C1 segment of cervical spinal cord (tissue), 14 donors: ENCODE results near the gene NOC2L.
A peak's percentile ranks its signal among the peaks of the same experiment; 100 is the strongest.
"Not testable (repeated sequence)": the region's sequence is repeated elsewhere in the genome, so short reads cannot be mapped to it uniquely, and the experiment has no call there.

Source experiments
- DNase-seq, 14 donors: peaks; one replicate each; lab custom pipeline; 2025; lab: John Stamatoyannopoulos, UW

Gene NOC2L

DNA sequence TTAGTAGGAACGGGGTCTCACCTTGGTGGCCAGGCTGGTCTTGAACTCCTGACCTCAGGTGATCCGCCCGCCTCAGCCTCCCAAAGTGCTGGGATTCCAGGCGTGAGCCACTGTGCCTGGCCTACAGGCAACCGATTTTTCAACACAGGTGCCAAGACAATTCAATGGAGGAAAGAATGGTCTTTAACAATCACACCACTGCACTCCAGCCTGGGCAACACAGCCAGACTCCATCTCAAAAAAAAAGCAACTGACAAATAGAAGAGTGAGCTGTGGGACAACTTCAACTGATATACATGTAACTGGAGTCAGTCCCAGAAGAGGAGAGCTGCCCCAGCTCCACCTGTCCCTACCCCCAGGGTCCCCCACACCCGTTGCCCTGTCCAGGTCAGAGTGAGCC, 35.5 kb upstream of the NOC2L start:
- DNase-seq: not testable (repeated sequence)

DNA sequence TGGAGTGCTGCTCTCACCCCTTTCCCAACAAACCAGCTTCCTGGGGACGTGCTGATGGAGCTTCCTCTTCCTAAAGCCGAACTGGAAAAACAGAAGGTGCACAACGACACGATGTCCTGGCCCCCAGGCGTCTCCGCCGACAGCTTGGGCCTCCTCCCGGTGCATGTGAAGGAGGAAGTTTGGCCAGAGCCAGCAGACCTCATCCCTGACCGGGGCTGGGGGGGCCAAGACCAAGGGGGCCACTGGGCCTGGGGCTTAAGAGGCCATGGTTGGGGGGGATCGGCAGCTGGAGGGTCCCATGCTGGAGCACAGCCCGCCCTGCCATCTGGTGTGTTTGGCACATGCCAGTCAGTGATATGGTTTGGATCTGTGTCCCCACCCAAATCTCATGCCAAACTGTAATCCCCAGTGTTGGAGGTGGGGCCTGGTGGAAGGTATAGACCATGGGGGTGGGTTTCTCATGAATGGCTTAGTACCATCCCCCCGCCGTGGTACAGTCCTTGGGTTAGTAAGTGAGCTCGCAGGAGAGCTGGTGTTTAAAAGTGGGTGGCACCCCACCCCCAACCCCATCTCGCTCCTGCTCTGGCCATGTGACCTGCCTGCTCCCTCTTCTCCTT, 34.4 kb upstream of the NOC2L start:
- no peak for DNase-seq

DNA sequence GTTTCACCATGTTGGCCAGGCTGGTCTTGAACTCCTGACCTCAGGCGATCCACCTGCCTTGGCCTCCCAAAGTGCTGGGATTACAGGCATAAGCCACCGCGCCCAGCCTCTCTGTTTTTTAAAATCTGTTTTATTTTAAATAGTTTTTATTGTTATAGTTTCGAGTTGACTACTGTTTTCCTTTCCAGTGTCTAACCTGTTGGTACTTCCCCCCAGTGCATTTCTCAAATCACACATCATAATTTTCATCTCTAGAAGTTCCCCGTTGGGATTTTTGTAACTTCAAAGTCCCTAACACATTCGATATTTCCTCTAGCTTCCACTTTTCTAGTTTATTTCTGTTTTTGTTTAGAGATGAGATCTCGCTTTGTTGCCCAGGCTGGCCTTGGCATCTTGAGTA, 33.3 kb upstream of the NOC2L start:
- no peak for DNase-seq

DNA sequence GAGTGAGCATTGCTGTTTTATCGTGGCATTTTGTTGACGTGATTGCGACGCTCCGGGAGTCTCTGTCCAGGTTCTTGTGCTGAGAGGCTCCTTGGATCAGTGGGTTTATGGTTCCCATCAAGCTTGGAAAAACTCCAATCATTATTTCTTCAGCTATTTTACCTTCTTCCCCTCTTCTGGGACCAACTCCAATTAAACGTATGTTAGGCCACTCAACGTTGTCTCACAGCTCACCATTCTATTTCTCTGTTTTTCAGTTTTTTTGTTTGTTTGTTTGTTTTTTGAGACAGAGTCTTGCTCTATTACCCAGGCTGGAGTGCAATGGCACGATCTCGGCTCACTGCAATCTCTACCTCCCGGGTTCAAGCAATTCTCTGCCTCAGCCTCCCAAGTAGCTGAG, 32.8 kb upstream of the NOC2L start:
- no peak for DNase-seq

DNA sequence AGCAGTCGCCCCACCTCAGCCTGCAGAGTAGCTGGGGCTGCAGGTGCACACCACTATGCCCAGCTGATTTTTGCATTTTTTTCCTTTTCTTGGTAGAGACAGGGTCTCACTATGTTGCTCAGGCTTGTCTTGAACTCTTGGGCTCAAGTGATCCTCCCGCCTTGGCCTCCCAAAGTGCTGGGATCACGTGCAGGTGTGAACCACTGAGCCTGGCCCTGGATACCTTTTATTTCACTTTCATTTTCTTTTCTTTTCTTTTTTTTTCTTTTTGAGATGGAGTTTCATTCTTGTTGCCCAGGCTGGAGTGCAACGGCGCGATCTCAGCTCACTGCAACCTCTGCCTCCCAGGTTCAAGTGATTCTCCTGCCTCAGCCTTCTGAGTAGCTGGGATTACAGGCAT, 32.2 kb upstream of the NOC2L start:
- DNase-seq: not testable (repeated sequence)

DNA sequence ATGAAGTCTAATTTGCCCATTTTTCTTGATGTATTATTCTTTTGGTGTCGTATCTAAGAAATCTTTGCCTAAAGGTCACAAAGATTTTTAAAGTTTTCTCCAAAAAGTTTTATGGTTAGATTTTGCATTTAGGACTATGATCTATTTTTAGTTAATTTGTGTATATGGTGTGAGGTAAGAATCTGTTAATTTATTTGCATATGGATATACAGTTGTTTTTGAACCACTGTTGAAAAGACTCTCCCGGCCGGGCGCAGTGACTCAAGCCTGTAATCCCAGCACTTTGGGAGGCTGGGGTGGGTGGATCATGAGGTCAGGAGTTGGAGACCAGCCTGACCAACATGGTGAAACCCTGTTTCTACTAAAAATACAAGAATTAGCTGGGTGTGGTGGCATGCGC, 29.0 kb upstream of the NOC2L start:
- DNase-seq: not testable (repeated sequence)

DNA sequence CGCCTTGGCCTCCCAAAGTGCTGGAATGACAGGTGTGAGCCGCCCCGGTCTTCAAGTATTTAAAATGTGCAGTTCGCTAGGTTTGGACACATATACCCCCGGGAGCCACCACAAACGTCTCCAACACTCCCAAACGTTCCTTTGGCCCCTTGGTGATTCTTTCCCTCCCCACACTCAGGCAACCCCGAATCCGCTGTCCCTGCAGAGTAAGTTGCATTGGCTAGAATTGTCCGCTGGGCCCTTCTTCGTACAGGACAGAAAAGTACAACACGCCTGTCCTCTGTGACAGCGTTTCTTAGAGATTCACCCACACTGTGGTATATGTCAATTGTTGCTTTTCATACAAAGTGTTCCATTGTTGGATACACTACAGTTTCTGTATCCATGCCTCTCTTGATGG, 26.1 kb upstream of the NOC2L start:
- DNase-seq: no peak

DNA sequence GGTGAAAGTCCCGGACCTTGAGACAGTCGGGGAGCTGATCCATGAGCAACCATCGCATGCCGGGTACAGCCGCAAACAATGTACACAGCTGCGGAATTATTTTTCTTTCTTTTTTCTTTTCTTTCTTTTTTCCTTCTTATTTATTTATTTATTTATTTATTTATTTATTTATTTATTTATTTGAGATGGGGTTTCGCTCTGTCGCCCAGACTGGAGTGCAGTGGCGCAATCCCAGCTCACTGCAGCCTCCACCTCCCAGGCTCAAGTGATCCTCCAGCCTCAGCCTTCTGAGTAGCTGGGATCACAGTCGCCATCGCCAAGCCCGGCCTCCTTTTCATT, 25.4 kb upstream of the NOC2L start:
- DNase-seq: no peak

DNA sequence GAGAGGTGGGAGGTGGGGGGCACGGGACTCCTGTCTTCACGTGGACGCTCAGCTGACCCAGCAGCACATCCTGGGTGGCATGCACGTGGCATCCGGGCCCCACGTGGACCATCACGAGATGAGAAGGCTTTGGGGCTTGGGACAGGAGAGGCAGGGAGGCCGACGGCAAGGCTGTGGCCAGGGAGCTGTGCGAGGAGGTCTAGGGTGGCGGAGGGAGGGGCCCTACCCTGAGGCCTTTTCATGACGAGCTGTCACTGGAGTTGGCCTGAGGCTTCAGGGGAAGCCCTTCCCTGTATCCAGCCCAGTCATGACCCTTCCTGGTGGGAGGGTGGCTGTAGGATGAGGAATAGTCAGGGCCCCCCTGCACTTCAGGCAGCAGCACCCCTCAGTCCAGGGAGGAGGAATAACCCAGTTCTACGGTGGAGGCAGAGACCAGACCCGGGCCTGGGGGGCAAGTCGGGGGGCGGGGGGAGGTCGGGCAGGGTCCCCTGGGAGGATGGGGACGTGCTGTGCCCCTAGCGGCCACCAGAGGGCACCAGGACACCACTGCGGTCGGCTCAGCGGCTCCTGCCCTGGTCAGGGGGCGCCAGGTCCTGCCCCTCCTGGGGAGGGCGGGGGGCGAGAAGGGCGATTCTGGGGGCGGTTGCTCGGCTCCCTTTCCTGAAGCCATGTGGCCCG, 24.9 kb upstream of the NOC2L start:
- DNase-seq: peak in 5 of 14 donors; percentile 6 to 53 (median 19)

DNA sequence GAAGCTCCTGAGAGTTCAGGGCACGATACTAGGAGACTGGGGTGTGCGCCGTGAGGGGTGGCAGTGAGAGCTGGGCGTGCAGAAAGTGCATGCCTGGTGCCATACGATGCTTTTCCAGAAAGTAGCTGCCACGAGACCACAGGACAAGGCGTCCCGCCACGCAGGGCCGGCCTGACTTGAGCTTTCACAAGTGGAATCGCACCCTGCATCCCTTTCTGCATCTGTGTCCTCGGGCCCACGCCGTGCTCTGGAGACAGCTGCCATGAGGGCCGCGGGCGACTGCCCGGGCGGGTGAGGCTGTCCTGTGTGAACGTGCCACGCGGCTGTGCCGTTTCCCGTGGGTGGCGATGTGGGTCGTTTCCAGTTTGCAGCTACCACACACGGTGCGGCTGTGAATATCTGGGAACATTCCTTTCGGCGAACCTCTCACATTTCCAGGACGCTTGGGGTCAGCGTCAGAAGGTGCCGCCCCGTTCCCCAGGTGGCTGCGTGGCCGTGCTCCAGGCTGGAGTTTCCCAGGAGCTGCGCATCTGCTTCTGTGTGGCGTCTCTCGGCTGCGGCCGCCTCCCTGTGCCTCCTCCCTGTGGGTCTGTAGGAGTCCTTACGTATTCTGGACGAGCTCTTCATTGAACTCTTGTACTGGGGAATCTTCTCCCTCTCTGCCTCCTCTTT, 23.8 kb upstream of the NOC2L start:
- no peak for DNase-seq

DNA sequence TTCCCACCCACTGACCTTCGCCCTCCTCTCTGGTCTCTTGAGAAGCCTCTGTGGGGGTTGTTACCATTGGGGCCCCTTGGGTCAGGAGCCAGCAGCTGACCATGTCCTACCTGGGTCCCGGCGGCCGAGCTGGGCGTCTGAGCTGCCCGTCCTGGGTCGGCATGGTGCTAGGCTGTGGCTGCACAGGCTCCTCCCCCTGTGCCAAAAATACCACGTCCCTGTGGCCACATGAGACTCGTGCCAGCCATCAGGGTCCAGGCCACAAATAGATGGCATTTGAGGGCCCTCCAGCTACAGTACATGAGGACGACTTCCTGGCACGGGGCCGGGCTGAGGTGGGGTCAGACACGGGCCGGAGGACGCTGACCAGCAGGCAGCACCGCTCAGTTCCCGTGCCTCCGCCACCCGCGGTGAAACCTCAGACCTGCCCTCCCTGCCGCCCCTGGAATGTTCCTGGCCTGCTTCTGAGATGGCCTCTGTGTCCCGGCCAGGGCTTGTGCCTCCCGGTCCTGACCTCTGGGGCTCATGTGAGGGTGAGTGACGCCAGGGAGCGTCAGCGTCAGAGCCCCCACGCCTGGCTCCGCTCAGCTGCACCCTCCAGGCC, 23.0 kb upstream of the NOC2L start, which contains the start of gene PERM1:
Gene PERM1 (minus strand): TSS at position 139 of the 604 bp plus-strand sequence. CDS start 1,064 bp downstream, outside the sequence.
- DNase-seq: no peak

DNA sequence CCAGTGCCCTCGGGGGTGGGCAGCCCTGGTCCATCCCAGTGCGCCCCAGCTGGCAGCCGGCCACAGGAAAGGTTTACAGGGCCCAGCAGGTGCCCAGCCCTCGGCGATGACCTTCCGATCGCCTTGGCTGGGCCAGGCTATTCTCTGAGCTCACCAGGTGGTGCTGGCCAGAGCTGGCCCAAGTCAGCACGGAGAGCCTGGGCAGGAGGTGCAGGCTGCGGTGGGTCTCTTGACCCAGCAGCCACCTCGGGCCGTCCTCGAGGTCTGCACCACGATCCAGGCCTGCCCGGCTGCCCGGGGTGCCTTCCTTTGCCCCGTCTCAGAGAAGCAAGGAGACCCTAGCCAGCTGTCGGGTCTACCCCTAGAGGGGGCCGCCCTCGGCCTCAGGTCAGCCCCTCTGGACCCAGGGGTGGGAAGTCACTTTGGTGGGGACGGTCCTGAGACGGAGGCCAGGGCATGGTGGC, 22.5 kb upstream of the NOC2L start:
- DNase-seq: no peak

DNA sequence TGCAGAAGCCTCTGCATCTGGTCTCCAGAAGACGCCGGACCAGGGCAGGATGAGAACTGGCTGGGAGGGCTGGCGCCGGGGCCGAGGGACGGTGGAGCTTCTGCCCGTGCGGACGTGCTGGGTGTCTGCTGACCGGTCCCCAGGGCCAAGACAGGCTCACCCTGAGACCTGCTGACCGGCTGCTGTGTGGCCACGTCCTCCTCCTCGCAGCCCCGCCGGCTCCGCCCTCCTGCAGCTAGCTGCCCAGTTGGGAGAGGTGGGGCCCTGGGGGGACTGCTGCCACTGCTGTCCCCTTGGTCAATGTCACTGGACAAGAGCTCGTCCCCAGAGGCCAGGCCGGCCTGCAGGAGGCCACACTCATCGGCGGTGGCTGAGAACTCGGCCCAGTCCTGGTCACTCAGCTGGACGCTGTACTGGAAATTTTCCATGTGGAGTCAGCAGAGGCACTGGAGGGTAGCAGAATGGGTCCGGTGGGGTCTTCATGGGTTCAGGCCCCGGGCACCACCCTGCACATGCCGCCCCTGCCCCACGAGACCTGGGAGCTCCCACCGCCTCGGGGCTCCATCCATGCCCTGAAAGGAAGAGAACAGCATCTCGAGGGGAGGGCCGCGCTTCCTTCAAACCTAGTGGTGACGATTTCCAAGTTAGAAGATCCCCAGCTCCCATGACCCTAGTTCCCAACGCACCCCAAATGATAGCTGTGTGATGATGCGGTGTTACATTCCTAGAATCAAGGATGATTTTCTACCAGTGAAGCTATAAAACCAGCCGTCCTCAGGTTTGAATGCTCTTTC, 21.7 kb upstream of the NOC2L start:
- DNase-seq: no peak

DNA sequence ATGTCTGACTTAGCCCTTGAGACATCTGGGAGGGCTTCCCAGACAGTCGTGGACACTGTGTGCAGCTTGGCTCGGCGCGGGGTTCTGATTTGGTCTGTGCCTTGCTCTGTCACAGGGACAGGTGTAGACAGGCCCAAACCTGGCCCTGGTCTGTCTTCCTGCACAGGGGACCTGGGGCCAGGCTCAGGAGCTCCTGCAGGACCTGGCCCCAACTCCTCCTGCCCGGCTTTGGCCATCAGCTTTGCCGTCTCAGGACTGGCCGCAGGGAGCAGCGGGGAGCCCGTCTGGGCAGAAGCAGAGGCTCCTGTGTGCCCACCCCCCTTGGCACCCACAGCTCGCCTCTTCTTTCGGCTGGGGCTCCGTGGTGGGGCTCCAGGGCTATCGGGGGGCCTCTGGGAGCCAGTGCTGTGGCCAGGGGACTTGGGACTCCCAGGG, 21.1 kb upstream of the NOC2L start:
- DNase-seq: no peak

DNA sequence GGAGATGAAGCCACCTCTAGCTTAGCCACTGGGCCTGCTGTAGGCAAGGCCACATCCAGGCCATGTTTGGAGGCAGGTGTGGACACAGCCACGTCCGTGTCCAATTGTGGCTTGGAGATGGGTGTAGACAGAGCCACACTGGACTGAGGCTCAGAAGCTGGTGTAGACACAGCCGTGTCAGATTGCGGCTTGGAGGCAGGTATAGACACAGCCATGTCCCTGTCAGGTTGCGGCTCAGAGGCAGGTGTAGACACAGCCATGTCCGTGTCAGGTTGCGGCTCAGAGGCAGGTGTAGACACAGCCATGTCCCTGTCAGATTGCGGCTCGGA, 20.7 kb upstream of the NOC2L start:
- DNase-seq: no peak

DNA sequence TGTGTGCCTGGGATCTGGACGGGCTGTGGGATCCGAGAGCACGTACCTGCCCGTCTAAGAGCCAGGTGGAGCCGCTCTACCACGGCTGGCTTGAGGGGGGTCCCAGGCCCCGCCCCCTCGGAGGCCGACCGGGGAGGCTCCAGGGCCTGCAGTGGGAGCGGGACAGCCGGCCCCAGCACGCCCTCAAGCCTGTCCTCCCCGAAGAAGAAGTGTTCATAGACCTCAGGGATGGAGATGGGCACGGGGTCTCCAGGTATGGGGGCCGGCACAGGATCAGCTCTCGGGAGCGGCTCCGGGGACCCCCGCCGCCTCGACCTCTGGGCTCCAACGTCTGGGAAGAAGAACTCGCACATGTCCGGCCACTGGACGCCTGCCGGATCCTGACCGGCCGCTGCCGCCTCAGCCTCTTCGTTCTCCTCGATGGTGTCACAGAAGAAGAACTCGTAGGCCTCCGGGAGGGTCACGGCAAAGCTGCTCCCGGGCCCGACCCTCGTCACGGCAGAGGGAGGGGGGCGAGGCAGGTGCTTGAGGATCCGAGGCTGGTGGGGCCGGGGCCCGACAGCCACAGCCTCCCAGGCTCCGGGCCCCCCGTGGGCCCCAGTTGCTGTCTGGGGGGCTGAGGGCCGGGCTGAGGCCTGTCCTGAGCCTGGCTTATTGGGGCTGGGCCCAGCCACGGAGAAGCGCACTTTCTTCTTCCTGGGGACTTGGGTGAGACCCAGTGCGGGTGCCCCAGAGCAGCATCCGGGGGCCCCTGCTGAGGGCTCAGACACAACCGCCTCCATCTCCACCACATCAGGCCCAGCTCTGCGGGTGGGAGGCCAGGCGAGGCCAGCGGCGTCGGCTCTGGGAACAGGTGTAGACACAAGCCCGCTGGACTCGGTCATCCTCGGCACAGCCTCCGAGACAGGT, 20.0 kb upstream of the NOC2L start:
- DNase-seq: no peak

DNA sequence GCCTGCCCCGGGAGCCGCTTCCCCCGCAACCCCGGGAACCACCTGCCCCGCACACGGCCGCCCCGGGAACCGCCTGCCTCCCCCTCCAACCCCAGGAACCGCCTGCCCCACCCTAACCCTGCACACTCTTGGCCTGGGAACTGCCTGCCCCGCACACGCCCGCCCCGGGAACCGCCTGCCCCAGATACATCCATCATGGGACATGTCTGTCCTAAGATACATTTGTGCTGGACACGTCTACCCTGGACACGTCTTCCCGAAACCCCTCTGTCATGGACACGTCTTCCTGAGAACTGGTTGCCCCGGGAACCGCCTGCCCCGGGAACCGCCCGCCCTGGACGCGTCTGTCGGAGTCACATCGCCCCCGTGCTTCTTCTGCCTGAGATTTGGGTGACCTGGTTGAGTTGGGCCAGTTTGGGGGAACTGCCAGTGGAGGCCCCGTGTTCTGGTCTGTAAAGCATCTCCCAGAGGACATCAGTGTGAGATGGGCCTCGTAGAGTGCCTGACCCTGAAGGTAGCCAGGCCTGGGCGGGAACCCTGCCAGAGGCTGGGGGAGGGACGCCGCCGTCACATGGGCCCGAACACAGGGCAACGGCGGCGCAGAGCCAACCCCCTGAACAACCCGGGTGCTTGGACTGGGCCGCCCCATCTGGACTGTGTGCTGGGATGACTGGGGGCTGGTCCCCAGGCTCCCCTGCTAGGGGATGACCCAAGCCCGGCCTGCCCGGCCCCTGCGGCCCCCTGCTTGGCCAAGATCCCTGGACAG, 19.2 kb upstream of the NOC2L start:
- DNase-seq: no peak

DNA sequence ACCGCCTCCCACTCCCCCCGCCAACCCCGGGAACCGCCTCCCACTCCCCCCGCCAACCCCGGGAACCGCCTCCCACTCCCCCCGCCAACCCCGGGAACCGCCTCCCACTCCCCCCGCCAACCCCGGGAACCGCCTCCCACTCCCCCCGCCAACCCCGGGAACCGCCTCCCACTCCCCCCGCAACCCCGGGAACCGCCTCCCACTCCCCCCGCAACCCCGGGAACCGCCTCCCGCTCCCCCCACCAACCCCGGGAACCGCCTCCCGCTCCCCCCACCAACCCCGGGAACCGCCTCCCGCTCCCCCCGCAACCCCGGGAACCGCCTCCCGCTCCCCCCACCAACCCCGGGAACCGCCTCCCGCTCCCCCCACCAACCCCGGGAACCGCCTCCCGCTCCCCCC, 17.7 kb upstream of the NOC2L start:
- DNase-seq: not testable (repeated sequence)

DNA sequence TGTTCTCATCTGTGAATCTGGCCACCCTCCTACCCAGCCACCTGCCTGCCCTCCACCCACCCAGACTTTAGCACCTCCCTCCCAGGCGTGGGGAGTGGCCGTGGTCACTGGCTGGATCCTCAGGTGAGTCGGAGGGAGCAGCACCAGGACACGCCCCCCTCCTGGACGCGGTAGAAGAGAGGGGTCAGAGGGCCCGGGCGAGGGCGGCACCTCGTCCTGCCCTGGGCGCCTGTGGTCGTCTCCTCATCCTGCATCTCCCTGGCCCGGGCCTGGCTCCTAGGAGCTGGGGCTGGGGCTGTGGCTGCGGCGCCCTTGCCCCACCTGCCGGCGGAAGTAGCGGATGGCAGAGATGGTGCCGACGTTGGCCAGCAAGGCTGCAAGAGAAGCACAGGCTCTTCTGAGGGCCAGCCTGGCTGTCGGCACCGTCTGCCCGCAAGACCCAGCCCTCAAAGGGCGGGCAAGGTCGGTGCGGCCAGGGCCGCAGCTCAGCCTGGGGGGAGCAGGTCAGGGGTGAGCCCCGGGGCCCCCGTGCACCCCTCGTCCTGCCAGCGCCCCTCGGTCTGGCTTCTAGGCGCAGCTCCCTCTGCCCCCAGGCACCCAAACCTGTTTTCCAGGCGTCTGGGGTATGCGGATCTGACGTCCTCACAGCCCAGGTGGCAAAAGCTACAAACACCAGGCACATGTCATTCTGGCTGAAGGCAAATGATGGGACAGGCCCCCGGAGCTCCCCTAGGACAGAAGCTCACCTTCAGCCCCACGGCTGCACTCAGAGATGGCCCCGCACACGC, 17.0 kb upstream of the NOC2L start:
- peak in 1 of 14 donors; percentile 38 for DNase-seq
